Measurements from ENCODE around the gene ZSCAN21. TPM values are rescaled to one million over a fixed set of nuclear protein-coding genes. Genes with fewer than 3 reads are reported as not detected.

ZSCAN21 gene
- total RNA-seq, 2 experiments from 2014 or later = 6.2 to 6.4 TPM

- CTCF ChIA-PET = no interaction called here
- Mint-ChIP-seq H3K4me1 (ENCODE audit: low read depth) (peaks cover 10% of the 10 kb centered on the region), H3K27ac (no peak overlapping the region), H3K27me3 (ENCODE audit: low read depth) (no peaks in the 10 kb centered on the region), H3K9me3 (no peaks in the 10 kb centered on the region), H3K4me3 (no peak overlapping the region), H3K36me3 (ENCODE audit: low read depth) (peaks cover 8% of the 10 kb centered on the region)
- intact Hi-C loops (cut with micrococcal nuclease) = no loop called here
- no peak for DNase-seq
Measured at GRCh38 chr7:100107125-100107737, 57.7 kb downstream of the ZSCAN21 start.

DNA sequence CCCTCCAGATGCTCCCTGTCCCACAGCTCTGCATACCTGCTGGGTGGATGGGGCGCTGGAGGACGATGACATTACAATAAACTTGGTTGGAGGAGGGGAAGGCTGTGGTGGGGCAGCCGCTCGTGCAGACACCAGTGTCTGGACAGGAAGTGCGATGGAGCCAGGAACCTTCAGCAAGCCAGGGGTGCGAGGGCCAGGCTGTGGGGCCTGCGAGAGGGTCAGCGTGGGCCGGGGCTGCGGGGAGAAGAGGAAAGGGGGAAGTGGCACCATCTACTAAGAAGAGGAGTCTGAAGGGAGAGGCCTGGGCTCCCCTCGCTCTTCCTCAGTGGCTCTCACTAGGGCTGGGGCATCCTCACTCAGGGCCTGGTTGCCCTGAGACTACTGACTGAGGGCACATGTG, 58.3 kb downstream of the ZSCAN21 start:
- Mint-ChIP-seq H3K27me3 (ENCODE audit: low read depth) (no peaks in the 10 kb centered on the region), H3K4me3 (no peak overlapping the region), H3K9me3 (no peaks in the 10 kb centered on the region), H3K4me1 (ENCODE audit: low read depth) (peaks cover 4% of the 10 kb centered on the region), H3K27ac (no peak overlapping the region), H3K36me3 (ENCODE audit: low read depth) (peaks cover 8% of the 10 kb centered on the region)
- intact Hi-C loops (cut with micrococcal nuclease) = no loop called here
- CTCF ChIA-PET = no interaction called here
- DNase-seq = no peak

DNA sequence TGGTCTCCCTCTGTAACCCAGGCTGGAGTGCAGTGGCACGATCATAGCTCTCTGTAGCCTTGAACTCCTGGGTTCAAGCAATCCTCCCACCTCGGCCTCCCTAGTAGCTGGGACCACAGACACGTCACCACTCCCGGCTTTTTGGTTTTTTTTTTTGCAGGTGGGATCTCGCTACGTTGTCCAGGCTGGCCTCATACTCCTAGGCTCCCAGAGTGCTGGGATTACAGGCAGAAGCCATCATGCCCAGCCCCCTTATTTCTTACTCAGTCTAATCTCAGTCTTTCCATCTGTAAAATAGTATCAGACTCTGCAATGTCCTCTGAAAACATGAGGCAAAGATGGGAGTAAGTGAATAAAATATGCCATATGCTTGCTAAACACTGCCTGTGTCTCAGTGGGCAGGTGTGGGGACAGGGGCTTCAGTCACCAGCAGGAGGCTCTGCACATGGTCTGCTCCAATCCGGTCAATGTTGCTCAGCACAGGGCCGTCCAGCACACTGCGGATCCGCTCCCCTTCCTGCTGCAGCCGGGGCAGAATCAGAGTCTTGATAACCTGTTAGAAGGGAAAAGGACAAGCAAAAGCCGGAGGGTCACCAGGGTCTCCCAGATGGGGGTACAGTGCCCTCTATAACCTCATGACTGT, 60.1 kb downstream of the ZSCAN21 start:
- H3K9me3 Mint-ChIP-seq = no peaks in the 10 kb centered on the region
- CTCF ChIA-PET = interaction anchor here (0.5 to 0.6 kb wide), 2 partner anchors 22 to 275 kb away, joined by 3 to 5 read pairs; no protein-coding TSS in a partner anchor
- H3K27ac Mint-ChIP-seq = no peak overlapping the region
- H3K4me1 Mint-ChIP-seq (ENCODE audit: low read depth) = no peaks in the 10 kb centered on the region
- no peaks in the 10 kb centered on the region for H3K27me3 Mint-ChIP-seq (ENCODE audit: low read depth)
- intact Hi-C loops (cut with micrococcal nuclease) = no loop called here
- DNase-seq = no peak
- peaks cover 10% of the 10 kb centered on the region for H3K36me3 Mint-ChIP-seq (ENCODE audit: low read depth)
- H3K4me3 Mint-ChIP-seq = no peak overlapping the region

- H3K4me1 Mint-ChIP-seq (ENCODE audit: low read depth) = no peaks in the 10 kb centered on the region
- no peak overlapping the region for H3K4me3 Mint-ChIP-seq
- H3K9me3 Mint-ChIP-seq = no peaks in the 10 kb centered on the region
- CTCF ChIA-PET = interaction anchor here (1.2 kb wide), 1 partner anchor 9 kb away, joined by 3 read pairs; no protein-coding TSS in a partner anchor
- no peaks in the 10 kb centered on the region for H3K27me3 Mint-ChIP-seq (ENCODE audit: low read depth)
- H3K36me3 Mint-ChIP-seq (ENCODE audit: low read depth) = peaks cover 10% of the 10 kb centered on the region
- H3K27ac Mint-ChIP-seq = no peak overlapping the region
- no peak for DNase-seq
- intact Hi-C loops (cut with micrococcal nuclease) = no loop called here
Measured at GRCh38 chr7:100111156-100111555, 61.6 kb downstream of the ZSCAN21 start.

GRCh38 chr7:100111914-100112313, 62.3 kb downstream of the ZSCAN21 start:
- CTCF ChIA-PET = interaction anchor here (1.2 kb wide), 1 partner anchor 9 kb away, joined by 3 read pairs; no protein-coding TSS in a partner anchor

More at GRCh38 chr7:100111914-100112313, 62.3 kb downstream of the ZSCAN21 start:
- Mint-ChIP-seq H3K36me3 (ENCODE audit: low read depth) (peaks cover 12% of the 10 kb centered on the region), H3K4me1 (ENCODE audit: low read depth) (no peaks in the 10 kb centered on the region), H3K4me3 (no peak overlapping the region), H3K27me3 (ENCODE audit: low read depth) (no peaks in the 10 kb centered on the region), H3K27ac (no peak overlapping the region), H3K9me3 (no peaks in the 10 kb centered on the region)
- no peak for DNase-seq
- intact Hi-C loops (cut with micrococcal nuclease) = no loop called here

Small RNA genes within 50 kb of the gene (microRNA-seq; reads per million reads assigned to microRNA genes)
- 7,564 reads per million, percentile 95 among the genes with 10 or more reads in this experiment for gene MIR106B (ENCODE audit: borderline microRNAs expressed, borderline replicate concordance)
- gene MIR25 (ENCODE audit: borderline microRNAs expressed, borderline replicate concordance) = 1,129 reads per million, percentile 85 among the genes with 10 or more reads in this experiment
- gene MIR93 (ENCODE audit: borderline microRNAs expressed, borderline replicate concordance) = 14,007 reads per million, percentile 97 among the genes with 10 or more reads in this experiment

Other genes with a start within 250 kb of the ZSCAN21 start
- gene CYP3A43, start 221.8 kb upstream of the ZSCAN21 start, total RNA-seq = not detected
- gene OR2AE1, start 172.7 kb upstream of the ZSCAN21 start, total RNA-seq = not detected
- 10 to 100 TPM; 25.7 to 25.8 TPM for gene TRIM4, start 130.2 kb upstream of the ZSCAN21 start, total RNA-seq
- 1 to 10 TPM in 1 of 2 experiments, under 1 TPM in 1; 0.62 to 1.1 TPM for gene GJC3, start 120.2 kb upstream of the ZSCAN21 start, total RNA-seq
- not detected for gene AZGP1, start 73.7 kb upstream of the ZSCAN21 start, total RNA-seq
- gene ZKSCAN1, start 34.2 kb upstream of the ZSCAN21 start, total RNA-seq = 10 to 100 TPM; 64.4 to 67.9 TPM
- 10 to 100 TPM; 13.1 to 14.0 TPM for gene ZNF3, start 31.9 kb downstream of the ZSCAN21 start, total RNA-seq
- gene COPS6, start 39.2 kb downstream of the ZSCAN21 start, total RNA-seq = 10 to 100 TPM; 97.1 to 97.8 TPM
- 100 to 1,000 TPM; 390 to 395 TPM for gene MCM7, start 51.6 kb downstream of the ZSCAN21 start, total RNA-seq
- gene AP4M1, start 51.9 kb downstream of the ZSCAN21 start, total RNA-seq = 10 to 100 TPM; 12.6 to 12.7 TPM
- gene TAF6, start 69.6 kb downstream of the ZSCAN21 start, total RNA-seq = 10 to 100 TPM; 48.9 to 53.5 TPM
- gene CNPY4, start 69.9 kb downstream of the ZSCAN21 start, total RNA-seq = 1 to 10 TPM; 7.2 to 8.7 TPM
- gene MBLAC1, start 77.2 kb downstream of the ZSCAN21 start, total RNA-seq = 1 to 10 TPM; 2.3 to 2.9 TPM
- 100 to 1,000 TPM; 129 to 135 TPM for gene LAMTOR4, start 99.1 kb downstream of the ZSCAN21 start, total RNA-seq
- 10 to 100 TPM; 21.2 to 21.6 TPM for gene TRAPPC14, start 108.9 kb downstream of the ZSCAN21 start, total RNA-seq
- gene GAL3ST4, start 118.8 kb downstream of the ZSCAN21 start, total RNA-seq = 1 to 10 TPM; 6.2 to 6.5 TPM
- gene GPC2, start 127.6 kb downstream of the ZSCAN21 start, total RNA-seq = 1 to 10 TPM; 7.6 to 9.5 TPM
- 10 to 100 TPM; 38.4 to 41.0 TPM for gene STAG3, start 128.1 kb downstream of the ZSCAN21 start, total RNA-seq
- gene PVRIG, start 170.2 kb downstream of the ZSCAN21 start, total RNA-seq = 10 to 100 TPM; 22.7 to 22.8 TPM

Measured in activated naive CD4-positive, alpha-beta T cell treated with anti-CD3 and anti-CD28 coated beads for 36 hours (primary cell).